Occipital lobe (tissue), 2 donors: Measurements from ENCODE around the gene SPSB1. TPM values are rescaled to one million over a fixed set of nuclear protein-coding genes. Genes with fewer than 3 reads are reported as not detected.

Experiments
- DNase-seq: peaks from one replicate; lab custom pipeline; 2025; lab: John Stamatoyannopoulos, UW
- total RNA-seq: library from RNA; depleted of rRNA; stranded (reverse); fragments of >200 nt; gene quantifications from one replicate; pipeline ENCODE4 v1.2.3, GENCODE V29; 2014

Gene SPSB1
- total RNA-seq = 2.3 TPM

DNA sequence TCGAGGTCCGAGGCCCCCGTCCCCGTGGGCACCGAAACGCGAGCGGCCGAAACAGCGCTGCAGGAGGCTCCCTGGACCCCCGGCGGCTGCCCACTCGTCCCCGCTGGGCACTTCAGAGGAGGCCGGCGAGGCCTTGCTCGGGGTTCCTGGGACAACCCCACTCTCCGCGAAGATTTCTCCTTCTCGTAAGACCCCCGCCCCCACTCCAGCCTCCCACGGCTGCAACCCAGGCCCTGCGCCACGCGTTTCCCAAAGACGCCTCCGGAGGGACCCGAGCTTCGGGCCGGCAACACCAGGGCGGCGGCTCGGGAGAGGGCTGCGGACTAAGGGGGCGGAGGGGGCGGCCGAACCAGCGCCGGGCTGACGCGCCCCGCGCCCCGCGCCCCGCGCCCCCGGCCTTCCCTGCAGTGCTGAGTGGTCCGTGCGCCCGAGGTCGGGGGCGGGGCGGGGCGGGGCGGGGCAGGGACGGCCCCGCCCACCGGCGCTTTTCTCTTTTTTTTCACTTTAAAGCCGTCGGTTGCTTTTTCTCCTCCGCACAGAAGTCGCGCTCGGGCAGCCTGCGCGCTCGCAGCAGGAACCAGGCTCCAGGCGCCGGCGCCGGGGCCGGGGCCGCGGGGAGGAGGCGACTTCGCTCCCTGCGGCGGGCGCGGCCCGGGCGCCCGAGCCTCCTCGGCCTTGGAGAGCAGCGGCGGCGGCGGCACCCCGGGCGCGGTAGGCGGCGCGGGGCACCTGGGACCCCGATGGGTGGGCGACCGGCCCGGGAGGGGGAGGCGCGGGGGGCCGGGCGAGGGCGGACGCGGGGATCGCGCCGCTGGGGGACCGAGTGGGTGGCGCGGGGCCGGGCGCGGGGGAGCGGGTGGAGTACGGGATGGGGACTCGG lies at the start of gene SPSB1:
Gene SPSB1, plus strand, starts transcription at position 534 of the 880 bp plus-strand sequence. CDS start 62,998 bp downstream, outside the sequence.
- peak; percentile 60 for DNase-seq

- no peak for DNase-seq
These were observed 49.5 kb upstream of the SPSB1 start for GRCh38 chr1:9243066-9243739.

GRCh38 chr1:9244501-9245229 lies 48.0 kb upstream of the SPSB1 start:
- no peak for DNase-seq

DNA sequence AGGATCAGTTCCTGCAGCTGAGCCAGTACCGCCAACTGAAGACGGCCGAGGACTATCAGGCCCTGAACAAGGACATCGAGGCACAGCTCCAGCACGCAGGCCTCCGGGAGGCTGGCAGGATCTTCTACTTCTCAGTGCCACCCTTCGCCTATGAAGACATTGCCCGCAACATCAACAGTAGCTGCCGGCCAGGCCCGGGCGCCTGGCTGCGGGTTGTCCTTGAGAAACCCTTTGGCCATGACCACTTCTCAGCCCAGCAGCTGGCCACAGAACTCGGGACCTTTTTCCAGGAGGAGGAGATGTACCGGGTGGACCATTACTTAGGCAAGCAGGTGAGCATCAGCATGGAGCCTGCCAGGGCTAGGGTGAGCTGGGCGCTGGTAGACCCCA lies 47.5 kb upstream of the SPSB1 start:
- DNase-seq = no peak

GRCh38 chr1:9245661-9246060 lies 47.0 kb upstream of the SPSB1 start:
- DNase-seq = no peak

DNA sequence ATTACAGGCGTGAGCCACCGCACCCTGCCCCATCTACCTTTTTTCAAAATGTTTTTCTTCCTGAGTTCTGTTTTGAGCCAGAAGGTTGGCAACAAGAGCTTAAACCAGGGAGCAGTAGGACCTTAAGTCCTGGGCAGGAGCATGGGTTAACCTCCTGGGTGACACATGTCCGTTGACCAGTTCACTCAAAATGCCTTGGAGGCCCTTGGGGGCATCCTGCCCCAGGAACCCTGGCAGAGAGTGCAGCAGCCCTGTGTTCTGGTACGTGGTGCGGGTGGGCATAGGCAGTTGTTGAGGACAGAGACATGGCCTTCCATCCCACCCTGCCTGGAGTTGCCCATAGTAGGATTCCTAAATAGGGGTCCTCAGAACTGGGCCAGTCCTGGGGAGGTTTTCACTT lies 46.5 kb upstream of the SPSB1 start:
- DNase-seq = no peak

DNA sequence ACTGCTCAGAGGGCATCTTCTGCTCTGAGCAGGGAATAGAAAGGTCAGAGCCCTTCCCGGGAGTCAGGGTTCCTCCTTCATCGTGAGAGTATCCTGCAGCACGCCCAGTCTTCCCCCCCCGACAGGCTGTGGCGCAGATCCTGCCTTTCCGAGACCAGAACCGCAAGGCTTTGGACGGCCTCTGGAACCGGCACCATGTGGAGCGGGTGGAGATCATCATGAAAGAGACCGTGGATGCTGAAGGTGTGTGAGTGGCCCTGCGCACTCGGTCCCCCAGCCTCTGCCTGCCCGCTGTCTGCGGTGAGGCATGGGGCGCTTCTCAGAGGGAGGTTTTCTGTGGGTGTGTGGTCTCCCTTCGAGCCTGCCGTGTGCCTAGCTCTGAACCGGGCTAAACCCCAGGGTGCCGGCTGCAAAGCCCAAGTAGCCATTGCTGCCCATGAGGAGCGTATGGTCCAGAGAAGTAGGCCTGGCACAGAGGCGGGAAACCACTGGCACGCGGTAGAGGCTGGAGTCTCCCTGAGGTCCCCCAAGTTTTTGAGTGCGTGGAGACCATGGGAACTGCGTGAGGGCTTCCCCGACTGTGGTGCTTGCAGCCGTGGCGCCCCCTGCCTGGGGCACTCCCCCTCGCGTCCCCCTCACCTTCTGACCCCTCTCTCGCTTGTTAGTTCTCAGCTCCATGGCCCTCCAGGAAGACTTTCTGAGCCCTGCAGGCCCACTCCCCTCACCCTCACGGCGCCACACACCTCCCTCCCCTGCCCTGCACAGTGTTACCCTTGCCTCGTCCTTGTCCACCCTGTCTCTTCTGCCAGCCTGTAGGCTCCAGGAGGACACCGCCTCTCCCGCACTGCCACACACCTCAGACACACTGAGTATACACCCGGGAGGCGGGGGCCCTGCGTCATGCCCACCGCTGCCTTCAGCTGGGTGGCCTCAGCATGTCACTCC lies 45.6 kb upstream of the SPSB1 start:
- no peak for DNase-seq

DNA sequence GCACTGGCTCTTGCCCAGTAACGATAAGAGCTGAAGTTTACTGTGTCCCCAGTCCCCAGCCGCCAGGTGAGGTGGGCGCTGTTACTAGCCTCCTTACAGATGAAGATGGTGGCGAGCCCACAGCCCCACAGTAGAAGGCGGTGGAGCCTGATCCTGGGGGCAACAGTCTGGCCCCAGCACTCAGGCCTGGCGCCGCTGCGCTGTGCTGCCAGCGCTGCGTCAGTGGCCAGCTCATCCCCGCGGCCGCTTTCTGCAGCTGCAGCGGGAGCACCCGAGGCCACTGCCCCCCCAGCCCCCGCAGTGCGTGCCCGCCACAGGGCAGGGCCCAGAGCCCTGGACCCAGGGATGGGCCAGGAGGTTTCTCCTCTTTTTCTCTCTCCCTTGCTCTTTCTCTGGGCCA lies 44.8 kb upstream of the SPSB1 start:
- peak; percentile 27 for DNase-seq

- DNase-seq = no peak
These were observed 44.1 kb upstream of the SPSB1 start for GRCh38 chr1:9248341-9249262.

DNA sequence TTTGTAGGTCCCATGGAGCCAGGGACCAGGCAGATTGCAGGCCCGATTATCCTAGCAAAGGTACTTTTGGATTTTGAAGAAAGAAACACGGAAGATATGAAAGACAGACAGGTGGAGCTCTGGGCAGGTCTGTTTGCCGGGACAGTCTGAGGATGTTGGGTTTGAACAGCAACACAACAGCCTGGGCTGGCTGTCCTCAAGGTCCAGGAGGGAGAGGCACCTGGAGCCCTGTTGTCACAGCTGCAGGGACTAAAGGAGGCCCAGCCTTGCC lies 43.5 kb upstream of the SPSB1 start:
- DNase-seq = no peak

- peak; percentile 34 for DNase-seq
These were observed 42.9 kb upstream of the SPSB1 start for GRCh38 chr1:9249534-9250410.

GRCh38 chr1:9250411-9251381 lies 42.0 kb upstream of the SPSB1 start:
- DNase-seq = no peak

DNA sequence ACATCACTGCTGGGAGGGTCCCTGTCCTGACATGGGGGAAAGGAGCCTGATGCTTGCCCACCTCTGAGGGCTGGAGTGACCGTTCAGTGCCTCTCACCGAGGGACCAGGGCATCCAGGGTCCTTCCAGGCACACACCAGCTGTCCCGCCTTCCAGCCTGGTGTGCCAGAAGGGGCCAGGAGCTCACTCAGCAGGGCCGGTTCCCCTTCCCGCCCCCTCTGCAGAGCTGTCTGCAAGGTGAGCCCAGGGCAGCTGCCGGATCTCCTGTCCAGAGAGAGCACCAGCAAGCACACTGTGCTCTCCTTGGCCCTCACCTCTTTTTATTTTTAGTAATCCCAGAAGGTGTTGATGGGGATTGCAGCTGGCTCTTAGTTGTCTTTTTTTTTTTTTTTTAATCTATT lies 41.2 kb upstream of the SPSB1 start:
- DNase-seq = no peak

- no peak for DNase-seq
These were observed 39.7 kb upstream of the SPSB1 start for GRCh38 chr1:9253004-9253403.

DNA sequence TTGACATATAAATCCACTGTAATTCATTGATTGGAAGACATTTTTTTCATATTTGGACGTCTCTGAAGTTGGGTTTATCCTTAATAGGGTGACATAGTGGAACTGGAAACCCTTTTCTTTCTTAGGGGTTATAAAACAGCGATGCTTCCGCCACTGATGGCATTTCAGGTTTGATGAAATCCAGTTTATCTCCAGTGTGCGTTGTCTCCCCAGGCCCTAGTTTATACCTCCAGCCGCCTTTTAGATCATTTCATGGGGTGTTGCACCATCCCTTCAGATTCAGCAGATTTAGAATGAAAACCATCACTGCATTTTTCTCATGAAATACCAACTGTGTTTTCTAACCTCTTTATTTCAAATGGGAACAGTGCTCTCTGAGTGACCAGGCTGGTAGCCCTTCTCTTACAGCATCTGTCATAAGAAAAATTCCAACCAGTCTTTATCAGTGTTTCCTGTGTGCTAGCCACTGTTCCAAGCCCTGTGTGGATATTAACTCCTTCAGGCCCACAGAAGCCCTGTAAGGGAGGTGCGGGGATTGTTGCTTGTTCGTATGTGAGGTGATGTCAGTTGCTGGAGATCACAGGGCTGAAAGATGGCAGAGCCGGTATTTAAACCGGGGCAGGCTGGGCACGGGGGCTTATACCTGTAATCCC lies 39.1 kb upstream of the SPSB1 start:
- no peak for DNase-seq

GRCh38 chr1:9256332-9256731 lies 36.4 kb upstream of the SPSB1 start:
- DNase-seq = no peak

DNA sequence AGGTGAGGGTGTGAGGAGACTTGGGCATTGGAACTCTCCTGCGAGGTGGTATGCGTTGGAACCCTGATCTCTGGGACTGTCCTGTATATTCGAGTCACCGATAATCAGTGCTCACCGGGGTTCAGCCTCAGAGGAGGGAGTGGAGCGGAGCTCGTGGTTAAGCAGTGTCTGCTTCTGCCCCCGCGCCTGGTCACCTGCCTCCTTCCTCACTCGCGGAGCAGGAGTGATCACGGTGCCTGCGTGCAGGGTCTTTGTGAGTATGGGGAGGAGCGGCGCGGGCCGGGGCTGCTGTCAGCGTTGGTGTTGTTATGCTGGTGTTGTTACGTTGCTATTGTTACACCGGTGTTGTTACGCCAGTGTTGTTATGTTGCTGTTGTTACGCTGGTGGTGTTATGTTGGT lies 34.8 kb upstream of the SPSB1 start:
- DNase-seq = no peak

DNA sequence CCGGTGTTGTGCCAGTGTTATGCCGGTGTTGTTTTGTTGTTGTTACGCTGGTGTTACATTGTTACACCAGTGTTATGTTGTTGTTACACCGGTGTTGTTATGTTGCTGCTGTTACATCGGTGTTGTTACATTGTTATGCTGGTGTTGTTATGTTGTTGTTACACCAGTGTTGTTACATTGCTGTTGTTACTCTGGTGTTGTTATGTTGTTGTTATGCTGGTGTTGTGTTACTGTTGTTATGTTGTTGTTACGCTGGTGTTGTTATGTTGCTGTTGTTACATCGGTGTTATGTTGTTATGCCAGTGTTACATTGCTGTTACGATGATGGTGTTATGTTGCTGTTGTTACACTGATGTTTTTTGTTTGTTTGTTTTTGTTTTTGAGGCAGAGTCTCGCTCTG lies 34.1 kb upstream of the SPSB1 start:
- no peak for DNase-seq
